Kidney capillary endothelial cell (primary cell): ENCODE results near the gene TADA1.
"Not testable (repeated sequence)": the region's sequence is repeated elsewhere in the genome, so short reads cannot be mapped to it uniquely, and the experiment has no call there.

Experiments
- DNase-seq: peaks from one replicate; pipeline ENCODE4 v3.0.0-alpha.2; 2018; ENCODE audit warnings: low spot score

TADA1 gene

GRCh38 chr1:166889776-166890175, 13.7 kb upstream of the TADA1 start:
- DNase-seq: no peak

- DNase-seq: no peak
These were observed 12.5 kb upstream of the TADA1 start for GRCh38 chr1:166888373-166889111.

DNA sequence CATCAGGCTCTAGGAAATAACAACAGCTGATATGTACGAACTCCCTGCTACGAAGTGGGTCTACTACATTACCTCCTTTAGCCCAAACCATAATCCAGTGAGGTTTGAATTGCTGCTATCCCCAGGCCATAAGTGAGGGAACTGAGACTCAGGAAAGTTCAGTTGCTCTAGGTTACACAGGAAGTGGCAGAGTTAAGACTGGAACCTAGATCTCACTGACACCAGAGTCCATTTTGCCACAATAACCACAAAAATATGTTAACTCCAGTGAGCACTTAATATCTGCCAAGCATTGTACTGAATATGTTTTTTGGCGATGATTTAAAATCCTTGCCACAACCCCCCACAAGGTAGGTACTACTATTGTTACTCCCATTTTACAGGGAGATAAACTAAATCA, 8.9 kb upstream of the TADA1 start:
- no peak for DNase-seq

GRCh38 chr1:166884040-166884642, 8.1 kb upstream of the TADA1 start:
- no peak for DNase-seq

DNA sequence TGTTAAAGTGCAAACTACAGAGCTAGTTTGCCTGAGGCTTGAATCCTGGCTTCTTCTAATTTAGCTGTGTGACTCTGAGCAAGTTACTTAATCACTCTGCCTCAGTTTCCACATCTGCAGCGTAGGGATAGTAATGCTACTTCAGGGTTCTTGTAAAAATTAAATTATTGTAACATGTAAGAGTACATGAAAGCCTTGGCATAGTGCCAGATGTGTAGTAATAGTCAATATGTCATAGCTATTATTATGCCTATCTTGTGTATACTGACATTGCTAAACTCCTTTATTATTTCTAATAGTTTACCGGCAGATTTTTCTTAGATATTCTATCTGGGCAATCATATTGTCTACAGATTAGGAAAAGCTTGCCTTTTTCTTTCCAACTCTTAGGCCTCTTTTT, 6.8 kb upstream of the TADA1 start:
- DNase-seq: no peak

DNA sequence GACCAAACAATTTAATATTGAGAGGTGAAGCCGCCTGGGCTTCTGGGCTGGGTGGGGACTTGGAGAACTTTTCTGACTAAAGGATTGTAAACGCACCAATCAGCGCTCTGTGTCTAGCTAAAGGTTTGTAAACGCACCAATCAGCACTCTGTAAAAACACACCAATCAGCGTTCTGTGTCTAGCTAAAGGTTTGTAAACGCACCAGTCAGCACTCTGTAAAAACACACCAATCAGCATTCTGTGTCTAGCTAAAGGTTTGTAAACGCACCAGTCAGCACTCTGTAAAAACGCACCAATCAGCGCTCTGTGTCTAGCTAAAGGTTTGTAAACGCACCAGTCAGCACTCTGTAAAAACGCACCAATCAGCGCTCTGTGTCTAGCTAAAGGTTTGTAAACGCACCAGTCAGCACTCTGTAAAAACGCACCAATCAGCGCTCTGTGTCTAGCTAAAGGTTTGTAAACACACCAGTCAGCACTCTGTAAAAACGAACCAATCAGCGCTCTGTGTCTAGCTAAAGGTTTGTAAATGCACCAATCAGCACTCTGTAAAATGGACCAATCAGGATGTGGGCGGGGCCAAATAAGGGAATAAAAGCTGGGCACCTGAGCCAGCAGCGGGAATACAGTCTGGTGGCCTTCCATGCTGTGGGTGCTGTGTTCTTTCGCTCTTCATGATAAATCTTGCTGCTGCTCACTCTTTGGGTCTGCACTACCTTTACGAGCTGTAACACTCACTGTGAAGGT, 2.3 kb upstream of the TADA1 start:
- DNase-seq: not testable (repeated sequence)

DNA sequence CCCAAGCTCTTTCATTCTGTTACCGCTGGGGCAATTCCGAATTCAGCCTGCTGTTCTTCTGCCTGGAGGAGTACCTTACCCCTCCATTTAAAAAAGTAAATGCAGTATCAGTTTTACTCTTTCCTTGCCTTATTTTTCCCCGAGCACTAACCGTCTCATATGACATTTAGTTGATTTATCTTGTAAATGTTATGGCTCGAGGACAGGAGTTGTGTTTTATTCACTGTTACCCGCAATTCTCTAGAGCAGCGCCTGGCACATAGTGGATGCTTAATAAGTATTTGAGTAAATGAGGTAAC, 425 bp upstream of the TADA1 start:
- DNase-seq: no peak

DNA sequence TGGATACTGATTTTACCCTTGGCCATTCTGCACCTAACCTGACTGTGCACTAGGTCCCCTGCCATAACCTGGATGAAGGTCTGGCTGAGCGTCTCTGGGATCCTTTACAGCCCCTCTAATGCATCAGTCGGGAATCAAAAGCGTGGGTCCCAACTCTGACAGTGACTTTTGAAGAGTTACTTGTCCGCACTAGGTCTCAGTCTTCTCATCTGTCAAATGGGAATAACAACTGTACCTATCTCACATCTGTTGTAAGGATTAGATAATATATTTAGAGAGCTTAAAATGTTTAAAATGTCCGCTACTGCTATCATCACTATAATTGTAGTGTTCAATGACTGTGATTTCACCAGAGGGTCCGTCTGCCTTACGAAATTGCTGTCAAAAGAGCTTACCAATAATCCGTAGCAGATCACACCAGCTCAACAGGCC, 746 bp downstream of the TADA1 start:
- no peak for DNase-seq

DNA sequence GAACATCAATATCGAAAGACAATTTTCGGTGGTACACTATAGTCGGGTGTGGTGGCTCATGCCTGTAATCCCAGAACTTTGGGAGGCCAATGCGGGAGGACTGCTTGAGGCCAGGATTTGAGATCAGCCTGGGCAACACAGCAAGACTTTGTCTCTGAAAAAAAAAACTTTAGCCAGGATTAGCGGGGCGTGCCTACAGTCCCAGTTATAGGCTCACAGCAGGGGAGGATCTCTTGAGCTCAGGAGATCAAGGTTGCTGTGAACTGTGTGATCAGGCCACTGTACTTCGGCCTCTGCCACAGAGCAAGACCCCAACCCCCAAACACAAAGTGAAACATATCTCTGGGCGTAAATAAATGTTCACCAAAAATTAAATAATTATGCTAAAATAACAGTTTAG, 1.6 kb downstream of the TADA1 start:
- no peak for DNase-seq

GRCh38 chr1:166870584-166870983, 5.5 kb downstream of the TADA1 start:
- DNase-seq: no peak

DNA sequence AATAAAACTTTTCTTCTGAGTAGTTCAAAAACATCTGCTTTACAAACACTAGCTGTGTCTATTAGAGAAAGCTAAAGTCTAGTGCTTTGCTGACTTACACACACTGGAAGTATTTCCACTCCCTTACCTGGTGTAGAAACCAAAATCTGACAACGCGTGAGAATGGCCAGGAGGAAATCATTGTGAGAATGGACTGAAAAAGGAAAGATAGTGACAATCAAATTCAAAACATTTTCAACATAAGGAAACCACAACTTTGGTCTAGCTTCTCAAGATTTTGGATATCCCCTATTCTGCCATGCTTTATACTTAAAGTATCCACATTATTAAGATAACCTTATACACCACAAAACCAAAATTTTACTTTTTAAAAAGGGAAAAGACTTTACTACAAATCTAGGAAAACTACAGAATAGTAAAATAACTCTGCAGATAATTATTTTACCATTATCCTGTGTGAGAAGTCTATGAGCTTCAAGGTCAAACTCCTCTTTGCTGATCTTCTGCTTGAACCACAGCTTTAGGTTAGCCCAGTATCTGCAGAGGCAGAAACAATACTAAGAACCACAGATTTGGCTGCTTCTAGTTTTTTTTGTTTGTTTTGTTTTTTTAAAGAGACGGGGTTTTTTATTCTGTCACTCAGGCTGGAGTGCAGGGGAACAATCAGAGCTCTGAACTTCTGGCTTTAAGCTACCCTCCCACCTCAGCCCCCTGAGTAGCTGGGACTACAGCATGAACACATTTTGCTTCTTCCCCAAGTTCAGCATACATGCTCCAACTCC, 6.6 kb downstream of the TADA1 start:
- no peak for DNase-seq

DNA sequence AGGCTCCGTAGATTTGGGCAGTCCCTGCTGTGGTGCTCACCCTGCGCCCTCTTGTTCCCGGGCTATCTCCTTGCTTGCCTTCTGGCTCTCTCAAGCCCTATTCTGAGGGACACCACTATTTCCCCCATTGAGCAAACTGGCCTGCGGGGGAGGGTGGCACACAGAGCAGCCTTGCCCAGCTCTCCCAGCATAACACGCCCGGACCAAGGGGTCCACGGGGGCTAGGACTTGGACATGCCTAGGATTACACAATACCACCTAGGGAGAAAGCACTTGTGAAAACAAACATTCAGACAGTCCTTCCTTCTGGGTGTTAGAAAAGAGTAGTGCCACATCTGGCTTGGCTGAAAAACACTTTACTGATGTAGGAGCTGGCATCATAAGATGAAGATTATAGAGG, 7.4 kb downstream of the TADA1 start:
- no peak for DNase-seq

- no peak for DNase-seq
These were observed 10.1 kb downstream of the TADA1 start for GRCh38 chr1:166865926-166866325.

GRCh38 chr1:166859597-166859996, 16.5 kb downstream of the TADA1 start:
- DNase-seq: no peak

DNA sequence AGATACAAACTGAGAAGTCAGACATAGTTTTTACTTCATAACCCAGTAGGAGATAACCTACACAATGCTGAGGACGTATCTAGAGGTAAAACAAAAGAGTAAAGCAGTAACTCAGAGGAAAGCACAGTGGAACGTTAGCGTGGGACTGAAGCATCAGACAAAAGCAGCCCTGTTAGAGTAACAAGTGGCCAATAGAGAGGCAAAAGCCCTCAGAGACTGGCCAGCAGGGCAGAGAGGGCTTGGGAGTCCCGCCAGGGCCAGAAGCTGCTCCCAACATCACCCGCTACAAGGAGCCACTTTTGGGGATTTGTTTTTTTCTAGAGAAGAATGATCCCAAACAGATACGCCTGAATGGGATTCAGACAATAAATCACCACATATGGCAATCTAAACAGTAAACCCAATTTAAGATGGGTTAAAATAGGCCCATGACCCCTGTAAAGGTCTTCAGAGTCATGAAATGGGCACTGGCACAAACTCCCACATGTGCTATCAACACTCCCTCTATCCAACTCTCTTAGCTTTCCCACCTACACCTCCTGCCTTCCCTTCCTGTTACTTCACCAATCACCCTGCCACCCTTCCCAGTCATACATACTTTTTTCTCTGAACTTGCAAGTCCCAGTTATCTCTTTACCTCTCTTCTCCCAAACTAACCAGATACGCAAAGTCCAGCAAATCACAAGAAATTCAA, 17.2 kb downstream of the TADA1 start:
- no peak for DNase-seq

GRCh38 chr1:166857995-166858394, 18.1 kb downstream of the TADA1 start:
- no peak for DNase-seq

- no peak for DNase-seq
These were observed 20.5 kb downstream of the TADA1 start for GRCh38 chr1:166855558-166855957.

DNA sequence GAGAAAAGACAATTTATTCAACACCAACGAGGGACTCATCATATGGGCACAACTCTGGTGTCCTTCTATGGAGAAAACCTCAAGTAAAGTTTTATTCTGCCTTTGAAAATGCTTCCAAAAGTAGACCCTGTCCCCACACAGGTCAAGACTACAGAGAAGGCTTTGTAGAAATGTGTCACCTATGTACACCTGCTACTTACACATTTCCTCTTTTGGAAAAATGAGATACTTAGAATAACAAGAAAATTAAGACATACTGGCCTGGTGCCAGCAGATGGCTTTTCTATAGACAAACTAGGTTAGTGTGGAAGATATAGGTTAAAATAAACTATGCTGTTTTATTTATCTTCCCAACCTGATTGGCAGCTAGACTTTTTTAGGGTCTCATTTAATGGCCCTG, 23.1 kb downstream of the TADA1 start:
- no peak for DNase-seq

GRCh38 chr1:166849135-166849534, 26.9 kb downstream of the TADA1 start:
- DNase-seq: no peak

DNA sequence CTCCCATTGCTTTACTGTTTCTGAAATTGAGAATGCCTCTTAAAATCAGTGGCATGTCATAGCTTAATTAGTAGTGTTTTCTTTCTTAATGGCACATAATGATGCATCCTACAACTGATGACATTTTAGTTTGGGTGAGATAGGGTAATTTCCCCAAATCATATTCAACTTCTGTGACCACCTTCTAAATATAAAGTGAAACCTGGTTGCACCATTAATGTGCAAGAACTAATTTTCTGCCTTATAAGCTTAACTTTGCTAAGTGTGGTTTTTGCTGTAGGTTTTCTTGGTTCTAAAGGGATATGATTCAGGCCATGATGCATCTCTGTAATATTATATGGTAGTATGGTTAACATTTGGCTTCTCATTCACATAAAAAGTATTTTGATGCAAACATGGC, 27.9 kb downstream of the TADA1 start:
- DNase-seq: no peak

GRCh38 chr1:166844791-166845190, 31.3 kb downstream of the TADA1 start:
- DNase-seq: no peak
